GM12878 (cell line): Measurements from ENCODE around the gene GLB1L. TPM values are rescaled to one million over a fixed set of nuclear protein-coding genes. Genes with fewer than 3 reads are reported as not detected.

Source experiments
- ATAC-seq: fragments of 200-7000 bp; cut with Tn5 transposase; 3 replicates; pipeline ENCODE4 v1.9.1; 2020; ENCODE audit warnings: mild to moderate bottlenecking, moderate library complexity
- BruUV-seq: library from RNA; stranded (reverse); fragments of 400-500 nt; replicated peaks from 2 replicates; lab custom pipeline; 2021; lab: Mats Ljungman, UMichigan
- CTCF ChIA-PET: fragments of 300-600 bp; sonication (Branson Sonifier 250); formaldehyde crosslinking; extraction: SDS; loops from one replicate; lab custom pipeline; 2021; ENCODE audit warnings: inconsistent platforms; lab: Yijun Ruan, JAX
- POLR2A ChIA-PET: fragments of 350-600 bp; formaldehyde crosslinking; extraction: SDS; loops from one replicate; lab custom pipeline; 2021; ENCODE audit warnings: inconsistent platforms; lab: Charles Lee
- RAD21 ChIA-PET: fragments of 300-600 bp; sonication (Branson Sonifier 250); formaldehyde crosslinking; loops from one replicate; lab custom pipeline; 2023; ENCODE audit warnings: antibody characterized with exemption; ENCODE audit not compliant: unreplicated experiment; lab: Charles Lee
- SMC1A ChIA-PET: fragments of 300-600 bp; sonication (Branson Sonifier 250); formaldehyde crosslinking; loops from one replicate; lab custom pipeline; 2023; ENCODE audit not compliant: unreplicated experiment, uncharacterized antibody; lab: Charles Lee
- DNase-seq: peaks from one replicate; pipeline ENCODE4 v3.0.0-alpha.2; 2011; ENCODE audit warnings: low read depth, low spot score
- FAIRE-seq: peaks from 3 replicates; lab custom pipeline; 2011; peaks lifted over from hg19 to GRCh38; lab: Jason Lieb, UNC
- H2AFZ ChIP-seq: 2 replicates; pipeline ENCODE4 v1.6.0; 2011; ENCODE audit warnings: low read depth, low read length, control low read depth; ENCODE audit not compliant: control insufficient read depth
- H3K27ac ChIP-seq: 2 replicates; pipeline ENCODE4 v1.5.1; 2011; ENCODE audit warnings: control low read depth; ENCODE audit not compliant: control insufficient read depth, insufficient read depth
- H3K27me3 ChIP-seq, 2 experiments: replicated peaks in 1 of 2; 2 replicates each; pipeline versions ENCODE4 v1.6.0 to v1.6.1; 2011; ENCODE audit warnings: low read length in 1 of 2; ENCODE audit not compliant: control insufficient read depth in 2 of 2, insufficient read depth in 2 of 2
- H3K36me3 ChIP-seq, 2 experiments: 2 replicates each; pipeline ENCODE4 v1.5.1; 2011; ENCODE audit warnings: low read length in 1 of 2; ENCODE audit not compliant: control insufficient read depth in 2 of 2, insufficient read depth in 2 of 2
- H3K4me1 ChIP-seq: 2 replicates; pipeline ENCODE4 v1.6.1; 2011; ENCODE audit warnings: mild to moderate bottlenecking, low read length, moderate library complexity, mixed read lengths; ENCODE audit not compliant: control insufficient read depth, insufficient read depth
- H3K4me2 ChIP-seq: 2 replicates; pipeline ENCODE4 v1.6.0; 2011; ENCODE audit warnings: control low read depth; ENCODE audit not compliant: control insufficient read depth, insufficient read depth
- H3K4me3 ChIP-seq: fragments of 200-600 bp; sonication (generic); 2 replicates; pipeline ENCODE4 v1.5.1; 2016
- H3K79me2 ChIP-seq: 2 replicates; pipeline ENCODE4 v1.6.0; 2011; ENCODE audit warnings: low read length; ENCODE audit not compliant: control insufficient read depth, insufficient read depth
- H3K9ac ChIP-seq: 2 replicates; pipeline ENCODE4 v1.8.0; 2011; ENCODE audit warnings: low read length, control low read depth, mixed read lengths; ENCODE audit not compliant: control insufficient read depth, insufficient read depth
- H3K9me3 ChIP-seq: replicated peaks from 3 replicates; pipeline ENCODE4 v1.5.1; 2011; ENCODE audit warnings: mild to moderate bottlenecking, low read length; ENCODE audit not compliant: control insufficient read depth, insufficient read depth
- H4K20me1 ChIP-seq: 2 replicates; pipeline ENCODE4 v1.6.0; 2011; ENCODE audit not compliant: control insufficient read depth, insufficient read depth
- CREM ChIP-seq: IDR thresholded peaks from 2 replicates; pipeline ENCODE4 v1.6.1; 2014; ENCODE audit warnings: antibody characterized with exemption, low read depth
- FOXM1 ChIP-seq: IDR thresholded peaks from 2 replicates; pipeline ENCODE4 v1.6.1; 2012; ENCODE audit warnings: low read depth, mild to moderate bottlenecking, inconsistent platforms, low read length, moderate library complexity
- HCFC1 ChIP-seq: fragments of 150-350 bp; IDR thresholded peaks from 2 replicates; pipeline ENCODE4 v1.6.1; 2014; ENCODE audit warnings: low read length
- POLR2A ChIP-seq: IDR thresholded peaks from 2 replicates; pipeline ENCODE4 v1.6.1; 2011; ENCODE audit warnings: low read depth, mild to moderate bottlenecking, low read length
- POU2F2 ChIP-seq: IDR thresholded peaks from 3 replicates; pipeline ENCODE4 v1.6.1; 2011; ENCODE audit warnings: low read depth, mild to moderate bottlenecking, low read length, borderline replicate concordance
- YBX1 ChIP-seq: fragments of 450-650 bp; IDR thresholded peaks from 2 replicates; pipeline ENCODE4 v1.6.1; 2016; ENCODE audit warnings: antibody characterized with exemption
- WGBS: methylation state at CpG from one replicate; pipeline ENCODE4 v1.1.6; 2016; ENCODE audit warnings: low lambda C conversion rate; ENCODE audit not compliant: insufficient replicate concordance, insufficient coverage; ENCODE audit errors: missing lambda C conversion rate; 5-methylcytosine and 5-hydroxymethylcytosine counted together
- in situ Hi-C: fragments of 300-500 bp; cut with MboI; formaldehyde crosslinking; loops from 9 replicates; pipeline ENCODE4 v1.14.3; 2018; ENCODE audit warnings: mixed read lengths
- intact Hi-C: fragments of 100-400 bp; cut with micrococcal nuclease; formaldehyde crosslinking; loops from one replicate; pipeline ENCODE4 v1.14.2; 2022; ENCODE audit not compliant: unreplicated experiment
- polyA plus RNA-seq, 11 experiments: library from polyadenylated mRNA; depleted of rRNA in 4 of 11; unstranded in 6 of 11; stranded (reverse) in 5 of 11; fragments of >200 nt; fragmentation: Nextera tagmentation in 4 of 11; fragmentation: Illumina TruSeq in 1 of 11; extraction: Ambion mirVana in 4 of 11; extraction: Trizol in 1 of 11; gene quantifications; 1 replicate in 1 of 11; 2 replicates in 10 of 11; pipeline versions ENCODE4 v1.2.1 to v1.2.3, GENCODE V29; 2011 to 2016; ENCODE audit warnings: inconsistent platforms in 2 of 11, missing spikeins in 2 of 11, low read depth in 1 of 11
- total RNA-seq, 4 experiments: library from RNA; depleted of rRNA in 3 of 4; stranded (reverse); fragments of >200 nt in 3 of 4; fragmentation: Illumina TruSeq in 1 of 4; extraction: Trizol in 1 of 4; gene quantifications; 2 replicates each; pipeline versions ENCODE4 v1.2.1 to v1.2.3, GENCODE V29; 2013 to 2021

The GLB1L gene
- total and polyA plus RNA-seq, 10 of the 15 experiments (the other 5 are each of a cell fraction or from before 2014, with no cell fraction given) = 0.29 to 4.6 (median 2.7) TPM

DNA sequence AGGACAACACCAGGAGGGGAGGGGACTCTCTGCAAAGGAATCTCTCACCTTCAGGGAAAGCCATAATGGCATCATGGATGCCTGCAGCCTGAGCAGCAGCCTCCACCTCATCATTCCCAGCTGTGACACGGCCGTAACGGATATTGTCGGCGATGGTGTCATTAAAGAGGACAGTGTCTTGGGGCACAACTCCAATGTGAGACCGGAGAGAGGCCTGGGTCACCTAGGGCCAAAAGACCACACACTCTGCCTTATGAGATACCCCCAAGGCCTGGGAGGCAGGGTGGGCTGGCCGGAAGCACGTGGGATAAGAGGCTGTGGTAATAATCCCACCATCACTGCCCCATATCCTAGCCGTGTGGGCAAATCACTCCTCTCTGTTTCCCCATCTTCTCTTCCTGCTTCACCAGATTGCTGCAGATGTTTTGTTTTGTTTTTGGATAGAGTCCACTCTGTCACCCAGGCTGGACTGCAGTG is 34.3 kb downstream of the GLB1L start:
- no peak overlapping the region for H3K4me2 ChIP-seq
- no peak overlapping the region for H3K27ac ChIP-seq
- SMC1A ChIA-PET = interaction anchor here (0.8 to 1.6 kb wide), 4 partner anchors 38 to 51 kb away, joined by 3 to 6 read pairs (median 3); no protein-coding TSS in a partner anchor
- POLR2A ChIA-PET = interaction anchor here (0.6 to 1.0 kb wide), 2 partner anchors 31 to 40 kb away, joined by 3 to 11 read pairs; no protein-coding TSS in a partner anchor
- FAIRE-seq (no peak), ATAC-seq (no peak), DNase-seq (no peak)
- RAD21 ChIA-PET = interaction anchor here (1.2 to 1.9 kb wide), 2 partner anchors 35 to 52 kb away, joined by 5 to 10 read pairs; partner anchors contain the start of gene CNPPD1
- no peaks in the 10 kb centered on the region for H4K20me1 ChIP-seq
- no peak overlapping the region for H2AFZ ChIP-seq
- H3K27me3 ChIP-seq = no peaks in the 10 kb centered on the region
- no peak overlapping the region for H3K4me3 ChIP-seq
- CTCF ChIA-PET = interaction anchor here (0.6 to 2.5 kb wide), 9 partner anchors 36 to 561 kb away, joined by 3 to 20 read pairs (median 4); partner anchors contain the start of gene SLC23A3
- H3K9ac ChIP-seq = no peak overlapping the region
- H3K79me2 ChIP-seq = no peaks in the 10 kb centered on the region; the same call in 1 of the 2 replicates
- WGBS = 88% methylated on average over 9 of the region's 9 CpGs
- TF ChIP-seq CREM (no peak), HCFC1 (no peak), FOXM1 (no peak), YBX1 (no peak)
- no peaks in the 10 kb centered on the region for H3K9me3 ChIP-seq
- peaks cover 7% of the 10 kb centered on the region for H3K4me1 ChIP-seq
- in situ Hi-C loops (no loop called here), intact Hi-C loops (loop anchor here (1.0 kb wide), 1 partner anchor 51 kb away; the partner anchor contains the start of gene NHEJ1)
- no TSS peak for BruUV-seq
- peaks cover 0 to 12% of the 10 kb centered on the region in 2 experiments; a peak in 3 of 4 replicates for H3K36me3 ChIP-seq

- intact Hi-C loops = no loop called here
- H2AFZ ChIP-seq = no peak overlapping the region
- no peaks in the 10 kb centered on the region; the same call in 1 of the 2 replicates for H3K79me2 ChIP-seq
- no peaks in the 10 kb centered on the region for H4K20me1 ChIP-seq
- H3K4me3 ChIP-seq = no peak overlapping the region
- ChIA-PET SMC1A (no interaction called here), CTCF (interaction anchor here (0.6 kb wide), 1 partner anchor 67 kb away, joined by 3 read pairs; no protein-coding TSS in a partner anchor), POLR2A (interaction anchor here (0.5 to 1.0 kb wide), 2 partner anchors 19 to 34 kb away, joined by 4 read pairs; partner anchors contain the start of gene CNPPD1), RAD21 (interaction anchor here (1.9 kb wide), 1 partner anchor 34 kb away, joined by 5 read pairs; the partner anchor contains the start of gene CNPPD1)
- DNase-seq (no peak), ATAC-seq (no peak), FAIRE-seq (no peak)
- BruUV-seq = no TSS peak
- in situ Hi-C loops = no loop called here
- H3K36me3 ChIP-seq = peaks cover 0 to 12% of the 10 kb centered on the region in 2 experiments; a peak in 3 of 4 replicates
- TF ChIP-seq POU2F2 (no peak), POLR2A (peak; percentile 25; the same call in 1 of the 2 replicates)
- no peaks in the 10 kb centered on the region for H3K9me3 ChIP-seq
- no peak overlapping the region for H3K9ac ChIP-seq
- no peak overlapping the region for H3K27ac ChIP-seq
- no peaks in the 10 kb centered on the region for H3K27me3 ChIP-seq
- H3K4me1 ChIP-seq = peaks cover 8% of the 10 kb centered on the region
- WGBS = 97% methylated on average over 24 of the region's 24 CpGs
- no peak overlapping the region for H3K4me2 ChIP-seq
Observed at GRCh38 chr2:219210196-219210885, 34.9 kb downstream of the GLB1L start.
